Small intestine (tissue), 7 donors: ENCODE results near the gene HPN. TPM values are rescaled to one million over a fixed set of nuclear protein-coding genes. Genes with fewer than 3 reads are reported as not detected.

ENCODE experiments used
- DNase-seq, 2 donors: peaks; one replicate each; pipeline versions ENCODE4 v3.0.0 to v3.0.0-alpha.2; 2013
- FAIRE-seq: peaks from 2 replicates; lab custom pipeline; 2012; peaks lifted over from hg19 to GRCh38; lab: Jason Lieb, UNC
- H3K27ac ChIP-seq, 3 donors: one replicate each; pipeline ENCODE4 v1.5.1; 2013; ENCODE audit warnings: low read length in 2 of 3, mild to moderate bottlenecking in 2 of 3, control low read depth in 1 of 3, inconsistent platforms in 1 of 3, low read depth in 1 of 3, moderate library complexity in 1 of 3
- H3K27me3 ChIP-seq, 3 donors: one replicate each; pipeline ENCODE4 v1.6.1; 2013; ENCODE audit warnings: low read length in 3 of 3, inconsistent platforms in 1 of 3; ENCODE audit not compliant: control insufficient read depth in 3 of 3, insufficient read depth in 3 of 3
- H3K36me3 ChIP-seq, 3 donors: one replicate each; pipeline ENCODE4 v1.6.1; 2013; ENCODE audit warnings: low read length in 3 of 3, inconsistent platforms in 1 of 3, low read depth in 1 of 3, mild to moderate bottlenecking in 1 of 3, moderate library complexity in 1 of 3; ENCODE audit not compliant: control insufficient read depth in 3 of 3, insufficient read depth in 2 of 3
- H3K4me1 ChIP-seq, 3 donors: one replicate each; pipeline ENCODE4 v1.6.1; 2013; ENCODE audit warnings: low read length in 2 of 3, inconsistent platforms in 1 of 3, low read depth in 1 of 3, mild to moderate bottlenecking in 1 of 3, moderate library complexity in 1 of 3; ENCODE audit not compliant: control insufficient read depth in 3 of 3, insufficient read depth in 2 of 3
- H3K4me3 ChIP-seq, 3 donors: one replicate each; pipeline ENCODE4 v1.5.1; 2013; ENCODE audit warnings: low read length in 3 of 3, control low read depth in 1 of 3, inconsistent platforms in 1 of 3, low read depth in 1 of 3, mild to moderate bottlenecking in 1 of 3, moderate library complexity in 1 of 3
- H3K9me3 ChIP-seq, 2 donors: one replicate each; pipeline ENCODE4 v1.6.1; 2013; ENCODE audit warnings: low read depth in 1 of 2, low read length in 1 of 2; ENCODE audit not compliant: control insufficient read depth in 2 of 2, insufficient read depth in 1 of 2
- WGBS, 3 donors: extraction: QIAGEN DNeasy Blood & Tissue Kit; methylation state at CpG; one replicate each; pipeline ENCODE4 v1.1.7; 2013; 5-methylcytosine and 5-hydroxymethylcytosine counted together
- polyA plus RNA-seq, 4 donors: library from polyadenylated mRNA; stranded (reverse) in 3 of 4; unstranded in 1 of 4; fragments of 200-250 nt in 3 of 4; fragments of 120-200 nt in 1 of 4; gene quantifications; one replicate each; pipeline versions ENCODE4 v1.2.1 to v1.2.3, GENCODE V29; 2013
- donor health status: healthy with polysubstance abuse.
- donor health status: control.
- donor health status: control.
- donor health status: Bipolar disorder and iron deficiency.
- donor health status: healthy.

HPN gene
- polyA plus RNA-seq, 4 donors, result 1.8 to 481 TPM; not detected in 2

DNA sequence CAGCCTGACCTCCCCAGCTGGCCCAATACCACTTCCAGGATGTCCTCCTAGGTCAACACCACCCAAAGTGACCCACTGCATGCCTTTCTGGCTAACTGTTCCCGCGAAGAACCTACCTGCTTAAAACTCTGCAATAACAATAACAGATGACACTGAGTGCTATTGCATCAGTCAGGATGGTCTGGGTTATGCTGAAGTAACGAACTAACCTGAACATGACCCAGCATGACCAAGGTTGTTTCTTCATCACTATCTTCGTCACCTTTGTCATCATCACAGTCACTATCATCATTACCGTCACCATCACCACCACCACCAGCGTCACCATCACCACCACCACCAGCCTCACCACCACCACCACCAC, 63.5 kb downstream of the HPN start:
- Histone ChIP-seq H3K27me3 (no peaks in the 10 kb centered on the region), H3K4me3 (no peak overlapping the region), H3K4me1 (peaks cover 0 to 2% (median 0%) of the 10 kb centered on the region in 3 donors), H3K36me3 (no peaks in the 10 kb centered on the region), H3K9me3 (peaks cover 0 to 6% of the 10 kb centered on the region in 2 donors), H3K27ac (no peak overlapping the region)
- FAIRE-seq, result no peak
- 89 to 94% (median 93%) methylated on average over 6 of the region's 6 CpGs for WGBS, 3 donors
- DNase-seq, result no peak

GRCh38 chr19:35105411-35106290, 64.1 kb downstream of the HPN start:
- H3K27me3 ChIP-seq, result no peaks in the 10 kb centered on the region
- no peak overlapping the region for H3K27ac ChIP-seq
- WGBS, 3 donors, result 80 to 88% (median 85%) methylated on average over 28 to 30 of the region's 30 CpGs
- H3K36me3 ChIP-seq, result no peaks in the 10 kb centered on the region
- DNase-seq (no peak), FAIRE-seq (no peak)
- peaks cover 0 to 2% (median 0%) of the 10 kb centered on the region in 3 donors for H3K4me1 ChIP-seq
- H3K9me3 ChIP-seq, result peaks cover 0 to 6% of the 10 kb centered on the region in 2 donors
- no peak overlapping the region for H3K4me3 ChIP-seq

DNA sequence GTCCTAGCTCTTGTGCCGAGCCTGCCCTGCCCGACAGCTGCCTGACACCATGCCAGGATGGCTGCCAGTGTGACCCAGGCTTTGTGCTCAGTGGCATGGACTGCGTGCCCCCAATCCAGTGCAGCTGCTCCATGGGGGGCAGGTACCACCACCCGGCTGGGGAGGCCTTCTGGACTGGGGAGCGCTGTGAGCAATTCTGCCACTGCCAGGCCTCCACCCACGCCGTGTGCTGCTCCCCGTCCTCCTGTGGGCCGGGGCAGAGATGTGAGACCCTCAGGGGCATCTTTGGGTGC, 64.7 kb downstream of the HPN start:
- DNase-seq, result no peak
- no peak for FAIRE-seq
- Histone ChIP-seq H3K27ac (no peak overlapping the region), H3K4me3 (no peak overlapping the region), H3K36me3 (no peaks in the 10 kb centered on the region), H3K4me1 (peaks cover 0 to 2% (median 0%) of the 10 kb centered on the region in 3 donors), H3K9me3 (peaks cover 0 to 6% of the 10 kb centered on the region in 2 donors), H3K27me3 (no peaks in the 10 kb centered on the region)
- 85 to 96% (median 90%) methylated on average over 9 of the region's 9 CpGs for WGBS, 3 donors

DNA sequence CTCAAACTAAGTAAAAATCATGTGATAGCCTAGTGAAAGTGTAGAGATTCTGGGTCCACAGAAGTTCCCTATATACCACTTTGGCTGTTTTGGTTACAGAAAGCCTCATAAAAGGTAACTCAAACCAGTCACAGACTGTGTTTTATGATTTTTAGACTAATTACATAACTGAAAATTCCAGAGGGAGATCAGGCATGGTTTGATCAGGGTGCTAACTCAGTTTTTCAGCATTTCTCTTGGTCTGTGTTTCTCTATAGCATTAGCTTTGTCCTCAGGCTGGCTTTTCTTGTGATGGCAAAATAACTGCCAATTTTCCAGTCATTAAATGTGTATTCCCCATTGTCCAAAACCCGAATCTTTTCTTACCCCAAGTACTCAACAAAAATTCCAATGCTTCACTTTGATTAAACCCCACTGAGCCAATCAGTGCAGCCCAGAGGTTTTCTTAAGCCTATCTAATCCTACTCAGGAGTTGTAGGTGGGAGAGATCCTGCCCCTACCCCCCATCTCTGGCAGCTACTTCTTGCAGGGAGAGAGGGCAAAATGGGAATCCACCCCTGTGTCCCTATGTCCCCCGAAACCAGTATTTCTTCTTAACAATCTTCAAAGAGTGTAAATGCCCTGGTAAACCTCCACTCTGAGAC, 65.5 kb downstream of the HPN start:
- Histone ChIP-seq H3K36me3 (no peaks in the 10 kb centered on the region), H3K27ac (peak overlapping the region in 1 of 3 donors; percentile 29), H3K4me1 (peaks cover 0 to 2% (median 0%) of the 10 kb centered on the region in 3 donors), H3K27me3 (no peaks in the 10 kb centered on the region), H3K4me3 (no peak overlapping the region), H3K9me3 (peaks cover 0 to 6% of the 10 kb centered on the region in 2 donors)
- FAIRE-seq, result no peak
- 44 to 46% (median 45%) methylated on average over 2 of the region's 2 CpGs for WGBS, 3 donors
- no peak for DNase-seq

- DNase-seq (peak; percentile 37 to 60), FAIRE-seq (no peak)
- WGBS, 3 donors, result 7 to 20% (median 16%) methylated on average over 5 of the region's 5 CpGs
- Histone ChIP-seq H3K4me3 (no peak overlapping the region), H3K9me3 (peaks cover 0 to 6% of the 10 kb centered on the region in 2 donors), H3K4me1 (peaks cover 0 to 2% (median 0%) of the 10 kb centered on the region in 3 donors), H3K27ac (peak overlapping the region in 1 of 3 donors; percentile 29), H3K27me3 (no peaks in the 10 kb centered on the region), H3K36me3 (no peaks in the 10 kb centered on the region)
These were observed 66.0 kb downstream of the HPN start for GRCh38 chr19:35107545-35107944.

DNA sequence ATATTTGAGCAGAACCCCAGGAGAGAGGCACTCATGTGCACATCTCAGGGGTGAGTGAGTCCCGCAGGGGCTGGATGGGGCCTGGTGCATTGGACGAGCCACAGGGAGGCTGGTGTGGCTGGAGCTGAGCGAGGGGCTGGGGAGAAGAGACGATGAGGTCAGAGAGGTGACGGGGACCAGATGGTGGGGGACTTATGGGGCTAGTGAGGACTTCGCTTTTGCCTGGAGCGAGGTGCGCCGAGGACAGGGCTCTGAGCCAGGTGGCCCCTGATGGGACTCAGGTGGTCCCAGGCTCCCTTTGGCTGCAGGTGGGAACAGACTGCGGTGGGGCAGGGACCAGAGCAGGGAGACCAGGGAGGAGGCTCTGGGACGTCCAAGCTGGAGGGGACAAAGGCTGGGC, 67.2 kb downstream of the HPN start:
- H3K4me1 ChIP-seq, result peaks cover 0 to 2% (median 0%) of the 10 kb centered on the region in 3 donors
- peaks cover 0 to 6% of the 10 kb centered on the region in 2 donors for H3K9me3 ChIP-seq
- no peaks in the 10 kb centered on the region for H3K27me3 ChIP-seq
- H3K4me3 ChIP-seq, result no peak overlapping the region
- FAIRE-seq, result no peak
- DNase-seq, result no peak
- WGBS, 3 donors, result 80 to 86% (median 80%) methylated on average over 11 of the region's 11 CpGs
- H3K36me3 ChIP-seq, result no peaks in the 10 kb centered on the region
- H3K27ac ChIP-seq, result no peak overlapping the region

DNA sequence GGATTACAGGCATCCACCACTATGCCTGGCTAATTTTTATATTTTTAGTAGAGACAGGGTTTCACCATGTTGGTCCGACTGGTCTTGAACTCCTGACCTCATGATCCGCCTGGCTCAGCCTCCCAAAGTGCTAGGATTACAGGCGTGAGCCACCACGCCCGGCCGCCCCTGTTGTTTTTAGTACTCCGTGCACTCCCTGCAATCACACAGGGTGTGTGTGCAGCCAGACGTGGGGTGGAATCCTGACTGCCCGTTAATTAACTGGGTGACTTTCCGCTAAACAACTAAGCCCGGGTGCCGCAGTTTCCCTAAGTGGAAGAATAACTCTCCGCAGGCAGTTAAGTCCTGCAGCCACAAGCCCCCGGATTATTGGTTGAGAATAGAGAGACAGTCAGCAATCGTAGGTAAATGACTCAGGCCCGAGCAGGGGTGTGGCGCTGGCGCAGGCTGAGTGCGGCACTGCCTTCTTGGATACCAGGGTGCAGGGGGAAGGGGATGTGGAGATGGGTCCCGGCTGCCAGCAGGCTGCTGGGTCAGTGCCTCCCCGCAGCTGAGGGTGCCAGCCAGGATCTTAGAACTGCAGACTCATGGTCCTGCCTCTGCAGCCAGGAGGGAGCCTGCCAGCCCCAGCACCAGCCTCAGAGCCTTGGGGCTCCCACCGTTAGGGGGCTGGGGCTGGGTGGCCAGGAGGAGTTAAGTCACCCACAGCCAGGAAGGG, 68.0 kb downstream of the HPN start:
- DNase-seq, result no peak
- H3K27ac ChIP-seq, result no peak overlapping the region
- 39 to 72% (median 41%) methylated on average over 22 of the region's 22 CpGs for WGBS, 3 donors
- no peak for FAIRE-seq
- H3K36me3 ChIP-seq, result no peaks in the 10 kb centered on the region
- H3K4me3 ChIP-seq, result no peak overlapping the region
- H3K9me3 ChIP-seq, result peaks cover 0 to 6% of the 10 kb centered on the region in 2 donors
- H3K27me3 ChIP-seq, result no peaks in the 10 kb centered on the region
- peaks cover 0 to 2% (median 0%) of the 10 kb centered on the region in 3 donors for H3K4me1 ChIP-seq

DNA sequence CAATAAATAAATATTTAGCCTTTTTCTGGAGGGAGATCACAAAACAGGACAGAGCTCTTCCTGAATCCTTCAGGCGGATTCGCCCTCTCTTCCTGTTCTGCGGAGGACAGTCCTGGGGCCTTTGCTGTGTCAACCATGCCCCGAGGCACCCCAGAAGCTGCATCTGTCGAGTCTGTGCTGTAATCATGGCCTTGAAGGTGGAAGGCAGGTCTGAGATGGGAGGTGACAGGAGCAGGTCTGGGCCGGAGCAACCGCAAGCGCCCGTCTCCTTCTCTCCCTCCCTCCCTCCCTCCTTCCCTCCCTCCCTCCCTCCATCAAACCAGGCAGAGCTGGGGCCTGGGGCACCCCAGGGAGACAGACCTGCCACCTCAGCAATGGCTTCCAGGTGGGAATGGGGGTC, 69.5 kb downstream of the HPN start:
- H3K4me3 ChIP-seq, result no peak overlapping the region
- peaks cover 0 to 12% (median 2%) of the 10 kb centered on the region in 3 donors for H3K4me1 ChIP-seq
- no peak overlapping the region for H3K27ac ChIP-seq
- peaks cover 0 to 2% of the 10 kb centered on the region in 2 donors for H3K9me3 ChIP-seq
- no peaks in the 10 kb centered on the region for H3K27me3 ChIP-seq
- 49 to 66% (median 59%) methylated on average over 9 of the region's 9 CpGs for WGBS, 3 donors
- no peak for FAIRE-seq
- H3K36me3 ChIP-seq, result no peaks in the 10 kb centered on the region
- DNase-seq, result no peak
